ENCODE measurements around the gene PCLO. TPM values are rescaled to one million over a fixed set of nuclear protein-coding genes. Genes with fewer than 3 reads are reported as not detected.

PCLO gene
- total RNA-seq, 2 donors from 2014 or later = 10.9 to 20.8 TPM

DNA sequence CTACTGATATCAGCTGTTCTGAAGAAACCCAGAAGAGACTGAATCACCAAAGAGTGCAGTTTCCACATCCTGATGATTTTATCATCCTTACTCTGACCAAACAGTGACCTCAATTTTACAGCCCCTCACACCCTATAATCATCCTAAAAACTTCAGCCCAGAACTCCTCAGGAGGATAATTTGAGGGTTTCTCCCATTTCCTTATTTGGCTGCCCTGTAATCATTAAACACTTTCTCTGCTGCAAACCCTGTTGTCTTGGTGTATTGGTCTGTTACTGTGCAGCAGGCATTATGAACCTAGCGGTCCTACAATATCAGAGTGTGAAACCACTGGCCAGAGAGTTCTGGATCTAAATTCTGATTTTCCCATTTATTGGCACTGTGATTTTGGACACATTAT is 141.7 kb downstream of the PCLO start:
- Histone ChIP-seq H3K4me1 (no peaks in the 10 kb centered on the region), H3K9me3 (no peaks in the 10 kb centered on the region), H3K36me3 (replicated peaks in 1 of 2; ENCODE audit: insufficient read depth in 1 of 2, low read depth in 2 of 2) (no peaks in the 10 kb centered on the region), H3K27me3 (no peaks in the 10 kb centered on the region), H3K27ac (no peak overlapping the region), H3K4me3 (no peak overlapping the region)
- 89 to 100% methylated on average over 1 of the region's 1 CpG for WGBS, 2 donors
- ATAC-seq = no peak
- no peak for TF ChIP-seq POLR2A (IDR thresholded peaks at IDR 0.05)
- TF ChIP-seq, protein P1, sequence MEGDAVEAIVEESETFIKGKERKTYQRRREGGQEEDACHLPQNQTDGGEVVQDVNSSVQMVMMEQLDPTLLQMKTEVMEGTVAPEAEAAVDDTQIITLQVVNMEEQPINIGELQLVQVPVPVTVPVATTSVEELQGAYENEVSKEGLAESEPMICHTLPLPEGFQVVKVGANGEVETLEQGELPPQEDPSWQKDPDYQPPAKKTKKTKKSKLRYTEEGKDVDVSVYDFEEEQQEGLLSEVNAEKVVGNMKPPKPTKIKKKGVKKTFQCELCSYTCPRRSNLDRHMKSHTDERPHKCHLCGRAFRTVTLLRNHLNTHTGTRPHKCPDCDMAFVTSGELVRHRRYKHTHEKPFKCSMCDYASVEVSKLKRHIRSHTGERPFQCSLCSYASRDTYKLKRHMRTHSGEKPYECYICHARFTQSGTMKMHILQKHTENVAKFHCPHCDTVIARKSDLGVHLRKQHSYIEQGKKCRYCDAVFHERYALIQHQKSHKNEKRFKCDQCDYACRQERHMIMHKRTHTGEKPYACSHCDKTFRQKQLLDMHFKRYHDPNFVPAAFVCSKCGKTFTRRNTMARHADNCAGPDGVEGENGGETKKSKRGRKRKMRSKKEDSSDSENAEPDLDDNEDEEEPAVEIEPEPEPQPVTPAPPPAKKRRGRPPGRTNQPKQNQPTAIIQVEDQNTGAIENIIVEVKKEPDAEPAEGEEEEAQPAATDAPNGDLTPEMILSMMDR (IDR thresholded peaks at IDR 0.05) = no peak
- intact Hi-C loops (cut with DNase I) = no loop called here
- DNase-seq = no peak

DNA sequence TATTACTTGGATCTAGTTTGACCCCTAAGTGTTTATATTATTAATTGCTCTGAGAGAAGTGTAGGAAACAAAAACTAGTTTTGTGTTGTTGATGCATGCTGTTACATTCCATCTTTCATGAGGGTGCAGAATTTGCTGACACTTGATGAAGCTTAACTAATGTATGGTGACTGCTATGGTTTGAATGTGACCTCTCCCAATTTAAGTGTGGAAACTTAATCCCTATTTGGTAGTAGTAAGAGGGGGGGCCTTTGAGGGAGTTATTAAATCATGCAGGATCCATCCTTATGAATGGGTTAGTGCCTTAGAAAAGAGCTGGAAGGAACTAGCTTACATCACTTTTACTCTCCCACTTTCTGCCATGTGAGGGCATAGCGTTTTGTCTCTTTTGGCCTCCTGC is 142.5 kb downstream of the PCLO start:
- 60 to 83% methylated on average over 1 of the region's 1 CpG for WGBS, 2 donors
- Histone ChIP-seq H3K36me3 (replicated peaks in 1 of 2; ENCODE audit: insufficient read depth in 1 of 2, low read depth in 2 of 2) (no peaks in the 10 kb centered on the region), H3K4me1 (no peaks in the 10 kb centered on the region), H3K9me3 (no peaks in the 10 kb centered on the region), H3K27me3 (no peaks in the 10 kb centered on the region), H3K27ac (no peak overlapping the region), H3K4me3 (no peak overlapping the region)
- intact Hi-C loops (cut with DNase I) = no loop called here
- ATAC-seq = no peak
- DNase-seq = no peak
- TF ChIP-seq POLR2A (IDR thresholded peaks at IDR 0.05) = no peak
- TF ChIP-seq, protein P1 (IDR thresholded peaks at IDR 0.05) = no peak

DNA sequence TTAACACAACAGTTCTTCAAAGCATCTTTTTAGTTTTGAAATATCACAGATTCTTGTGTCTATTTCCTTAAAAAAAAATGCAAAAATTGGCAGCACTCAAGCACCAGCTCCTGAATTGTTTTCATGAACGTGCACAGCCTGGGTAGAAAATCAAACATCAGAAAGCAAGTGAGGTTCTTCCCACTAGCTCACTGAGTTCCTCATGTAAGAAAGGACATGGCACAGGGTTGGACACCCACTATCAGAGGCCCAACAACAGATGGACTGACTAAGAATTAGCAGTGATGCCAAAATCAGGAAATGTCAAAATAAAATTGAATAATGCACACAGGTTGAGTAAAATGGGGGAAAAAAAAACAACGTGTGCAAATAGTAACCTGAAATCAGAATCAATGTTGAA is 146.8 kb downstream of the PCLO start:
- Histone ChIP-seq H3K36me3 (replicated peaks in 1 of 2; ENCODE audit: insufficient read depth in 1 of 2, low read depth in 2 of 2) (no peaks in the 10 kb centered on the region), H3K27me3 (no peaks in the 10 kb centered on the region), H3K4me3 (no peak overlapping the region), H3K9me3 (no peaks in the 10 kb centered on the region), H3K4me1 (no peaks in the 10 kb centered on the region), H3K27ac (no peak overlapping the region)
- WGBS, 2 donors = 36 to 54% methylated on average over 2 of the region's 2 CpGs
- no peak for ATAC-seq
- no peak for DNase-seq
- TF ChIP-seq, protein P1 (IDR thresholded peaks at IDR 0.05) = no peak
- TF ChIP-seq POLR2A (IDR thresholded peaks at IDR 0.05) = no peak
- intact Hi-C loops (cut with DNase I) = no loop called here

DNA sequence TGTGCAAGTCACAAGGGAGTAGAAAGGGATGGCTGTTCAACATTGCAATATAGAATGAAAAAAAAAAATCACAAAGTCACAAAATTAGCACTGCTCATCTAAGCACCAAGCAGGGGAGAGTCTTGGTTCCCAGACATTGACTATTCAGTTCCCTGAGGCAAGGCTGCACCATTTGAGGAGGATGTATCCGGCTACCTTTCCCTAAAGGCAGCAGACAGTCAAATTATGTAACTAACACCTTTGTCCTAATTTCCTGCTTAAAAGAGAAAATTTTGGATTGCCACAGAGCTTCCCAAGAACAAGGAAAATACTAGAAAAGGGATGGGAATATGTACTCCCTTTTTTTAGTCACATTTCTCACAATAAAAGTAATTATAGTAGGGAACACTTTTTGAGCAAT is 148.1 kb downstream of the PCLO start:
- intact Hi-C loops (cut with DNase I) = no loop called here
- no peaks in the 10 kb centered on the region for H3K36me3 ChIP-seq (replicated peaks in 1 of 2; ENCODE audit: insufficient read depth in 1 of 2, low read depth in 2 of 2)
- no peaks in the 10 kb centered on the region for H3K4me1 ChIP-seq
- no peaks in the 10 kb centered on the region for H3K27me3 ChIP-seq
- DNase-seq (no peak), ATAC-seq (no peak)
- WGBS, 2 donors = 96 to 100% methylated on average over 1 of the region's 1 CpG
- H3K27ac ChIP-seq = no peak overlapping the region
- H3K9me3 ChIP-seq = no peaks in the 10 kb centered on the region
- no peak overlapping the region for H3K4me3 ChIP-seq
- TF ChIP-seq, protein P1 (IDR thresholded peaks at IDR 0.05) = no peak
- TF ChIP-seq POLR2A (IDR thresholded peaks at IDR 0.05) = no peak

DNA sequence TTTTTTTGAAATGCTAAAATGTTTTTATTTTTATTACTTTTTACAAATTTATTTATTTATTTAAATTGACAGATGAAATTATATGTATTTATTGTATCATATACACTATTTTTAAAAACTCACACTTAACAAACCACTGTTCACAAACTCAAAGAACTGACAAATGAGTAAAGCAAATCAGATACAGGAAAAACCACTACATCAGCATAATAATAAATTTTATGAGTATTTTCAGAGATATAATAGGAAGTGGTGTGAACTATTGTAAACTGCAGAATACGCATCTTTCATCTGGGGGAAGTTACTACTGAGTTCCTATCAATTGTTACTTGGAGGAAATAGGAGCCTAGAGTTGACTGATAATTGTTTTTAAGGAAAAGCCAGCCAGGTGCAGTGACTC is 150.7 kb downstream of the PCLO start:
- TF ChIP-seq, protein P1 (IDR thresholded peaks at IDR 0.05) = no peak
- TF ChIP-seq POLR2A (IDR thresholded peaks at IDR 0.05) = no peak
- DNase-seq (no peak), ATAC-seq (no peak)
- Histone ChIP-seq H3K36me3 (replicated peaks in 1 of 2; ENCODE audit: insufficient read depth in 1 of 2, low read depth in 2 of 2) (no peaks in the 10 kb centered on the region), H3K27me3 (no peaks in the 10 kb centered on the region), H3K27ac (no peak overlapping the region), H3K4me1 (no peaks in the 10 kb centered on the region), H3K4me3 (no peak overlapping the region), H3K9me3 (no peaks in the 10 kb centered on the region)
- intact Hi-C loops (cut with DNase I) = no loop called here
- WGBS, 2 donors = 81 to 93% methylated on average over 1 of the region's 1 CpG

Measured in body of pancreas (tissue), 4 donors.